GM12878 (cell line): Measurements from ENCODE around the gene CC2D1B.

ENCODE experiments used
- EZH2 ChIP-seq: IDR thresholded peaks from 2 replicates; pipeline ENCODE4 v1.6.1; 2012; ENCODE audit warnings: low read depth, mild to moderate bottlenecking, control low read depth, inconsistent platforms, low read length, borderline replicate concordance; ENCODE audit not compliant: control insufficient read depth
- POU2F2 ChIP-seq: IDR thresholded peaks from 3 replicates; pipeline ENCODE4 v1.6.1; 2011; ENCODE audit warnings: low read depth, mild to moderate bottlenecking, low read length, borderline replicate concordance
- SP1 ChIP-seq: IDR thresholded peaks from one replicate; pipeline ENCODE4 v1.6.1; 2011; ENCODE audit warnings: low read depth, low read length
- ZNF274 ChIP-seq: IDR thresholded peaks from one replicate; pipeline ENCODE4 v1.8.0; 2011; ENCODE audit not compliant: insufficient read length, insufficient read depth
- TF ChIP-seq, protein P1 (sequence below), 3 experiments: IDR thresholded peaks in 2 of 3; conservative IDR thresholded peaks in 1 of 3; 2 replicates each; pipeline ENCODE4 v1.5.1; 2011; ENCODE audit warnings: low read depth in 3 of 3, low read length in 3 of 3, mild to moderate bottlenecking in 3 of 3, control low read depth in 2 of 3, moderate library complexity in 2 of 3, inconsistent platforms in 1 of 3, mixed read lengths in 1 of 3; ENCODE audit not compliant: control insufficient read depth in 2 of 3, insufficient read depth in 1 of 3; ENCODE audit errors: extremely low read depth in 1 of 3
- TF ChIP-seq, protein P2 (sequence below): IDR thresholded peaks from 2 replicates; pipeline ENCODE4 v1.6.1; 2012; ENCODE audit warnings: low read depth, low read length, improper control_type of control experiment
- TF ChIP-seq, protein P3 (sequence below): IDR thresholded peaks from 2 replicates; pipeline ENCODE4 v1.6.1; 2012; ENCODE audit warnings: low read length, inconsistent platforms
- TF ChIP-seq, protein P4 (sequence below): fragments of 450-650 bp; IDR thresholded peaks from 2 replicates; pipeline ENCODE4 v1.6.1; 2016; ENCODE audit warnings: mild to moderate bottlenecking

DNA sequence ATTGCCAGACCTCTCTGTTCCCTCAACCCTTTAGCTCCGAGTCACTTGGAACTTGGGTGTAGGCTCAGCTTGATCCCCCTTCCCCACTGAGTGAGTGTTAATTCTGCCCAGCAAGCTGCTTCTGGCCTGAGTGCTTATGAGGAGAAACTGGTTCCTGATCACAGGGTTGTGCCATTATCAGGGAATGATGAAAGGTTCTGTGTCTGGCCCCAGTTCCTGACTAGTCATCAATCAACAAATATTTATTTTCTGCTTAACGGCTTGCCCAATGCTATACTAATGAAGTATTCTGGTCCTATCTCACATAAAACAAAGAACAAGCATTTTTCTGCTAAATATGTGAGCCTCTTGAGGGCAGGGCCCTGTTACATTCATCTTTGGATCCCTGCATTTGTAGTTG is 20.8 kb downstream of the CC2D1B start:
- TF ChIP-seq, protein P1, sequence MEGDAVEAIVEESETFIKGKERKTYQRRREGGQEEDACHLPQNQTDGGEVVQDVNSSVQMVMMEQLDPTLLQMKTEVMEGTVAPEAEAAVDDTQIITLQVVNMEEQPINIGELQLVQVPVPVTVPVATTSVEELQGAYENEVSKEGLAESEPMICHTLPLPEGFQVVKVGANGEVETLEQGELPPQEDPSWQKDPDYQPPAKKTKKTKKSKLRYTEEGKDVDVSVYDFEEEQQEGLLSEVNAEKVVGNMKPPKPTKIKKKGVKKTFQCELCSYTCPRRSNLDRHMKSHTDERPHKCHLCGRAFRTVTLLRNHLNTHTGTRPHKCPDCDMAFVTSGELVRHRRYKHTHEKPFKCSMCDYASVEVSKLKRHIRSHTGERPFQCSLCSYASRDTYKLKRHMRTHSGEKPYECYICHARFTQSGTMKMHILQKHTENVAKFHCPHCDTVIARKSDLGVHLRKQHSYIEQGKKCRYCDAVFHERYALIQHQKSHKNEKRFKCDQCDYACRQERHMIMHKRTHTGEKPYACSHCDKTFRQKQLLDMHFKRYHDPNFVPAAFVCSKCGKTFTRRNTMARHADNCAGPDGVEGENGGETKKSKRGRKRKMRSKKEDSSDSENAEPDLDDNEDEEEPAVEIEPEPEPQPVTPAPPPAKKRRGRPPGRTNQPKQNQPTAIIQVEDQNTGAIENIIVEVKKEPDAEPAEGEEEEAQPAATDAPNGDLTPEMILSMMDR (IDR thresholded peaks at IDR 0.05 in 2 of 3, conservative IDR thresholded peaks at IDR 0.05 in 1 of 3; ENCODE audit: control insufficient read depth in 2 of 3, extremely low read depth in 1 of 3, insufficient read depth in 1 of 3, low read depth in 3 of 3, low read length in 3 of 3) = no peak
- TF ChIP-seq, protein P2, sequence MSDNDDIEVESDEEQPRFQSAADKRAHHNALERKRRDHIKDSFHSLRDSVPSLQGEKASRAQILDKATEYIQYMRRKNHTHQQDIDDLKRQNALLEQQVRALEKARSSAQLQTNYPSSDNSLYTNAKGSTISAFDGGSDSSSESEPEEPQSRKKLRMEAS = no peak
- no peak for TF ChIP-seq EZH2
- TF ChIP-seq, protein P3, sequence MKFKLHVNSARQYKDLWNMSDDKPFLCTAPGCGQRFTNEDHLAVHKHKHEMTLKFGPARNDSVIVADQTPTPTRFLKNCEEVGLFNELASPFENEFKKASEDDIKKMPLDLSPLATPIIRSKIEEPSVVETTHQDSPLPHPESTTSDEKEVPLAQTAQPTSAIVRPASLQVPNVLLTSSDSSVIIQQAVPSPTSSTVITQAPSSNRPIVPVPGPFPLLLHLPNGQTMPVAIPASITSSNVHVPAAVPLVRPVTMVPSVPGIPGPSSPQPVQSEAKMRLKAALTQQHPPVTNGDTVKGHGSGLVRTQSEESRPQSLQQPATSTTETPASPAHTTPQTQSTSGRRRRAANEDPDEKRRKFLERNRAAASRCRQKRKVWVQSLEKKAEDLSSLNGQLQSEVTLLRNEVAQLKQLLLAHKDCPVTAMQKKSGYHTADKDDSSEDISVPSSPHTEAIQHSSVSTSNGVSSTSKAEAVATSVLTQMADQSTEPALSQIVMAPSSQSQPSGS = no peak
- no peak for TF ChIP-seq ZNF274
- TF ChIP-seq, protein P4, sequence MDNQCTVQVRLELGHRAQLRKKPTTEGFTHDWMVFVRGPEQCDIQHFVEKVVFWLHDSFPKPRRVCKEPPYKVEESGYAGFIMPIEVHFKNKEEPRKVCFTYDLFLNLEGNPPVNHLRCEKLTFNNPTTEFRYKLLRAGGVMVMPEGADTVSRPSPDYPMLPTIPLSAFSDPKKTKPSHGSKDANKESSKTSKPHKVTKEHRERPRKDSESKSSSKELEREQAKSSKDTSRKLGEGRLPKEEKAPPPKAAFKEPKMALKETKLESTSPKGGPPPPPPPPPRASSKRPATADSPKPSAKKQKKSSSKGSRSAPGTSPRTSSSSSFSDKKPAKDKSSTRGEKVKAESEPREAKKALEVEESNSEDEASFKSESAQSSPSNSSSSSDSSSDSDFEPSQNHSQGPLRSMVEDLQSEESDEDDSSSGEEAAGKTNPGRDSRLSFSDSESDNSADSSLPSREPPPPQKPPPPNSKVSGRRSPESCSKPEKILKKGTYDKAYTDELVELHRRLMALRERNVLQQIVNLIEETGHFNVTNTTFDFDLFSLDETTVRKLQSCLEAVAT = no peak
- TF ChIP-seq SP1 = no peak
- TF ChIP-seq POU2F2 = no peak
